Epithelial cell of esophagus (primary cell): ENCODE results near the gene CDK5R1.

Experiments
- DNase-seq: peaks from one replicate; pipeline ENCODE4 v3.0.0; 2010; ENCODE audit warnings: low read depth
- H3K4me3 ChIP-seq: 2 replicates; pipeline ENCODE4 v1.5.1; 2011; ENCODE audit warnings: mild to moderate bottlenecking, low read length, control low read depth
- TF ChIP-seq, protein P1 (sequence below): IDR thresholded peaks from 2 replicates; pipeline ENCODE4 v1.5.1; 2011; ENCODE audit warnings: low read depth, mild to moderate bottlenecking, low read length, control low read depth, inconsistent platforms; ENCODE audit not compliant: insufficient read depth; ENCODE audit errors: missing control alignments

Gene CDK5R1

DNA sequence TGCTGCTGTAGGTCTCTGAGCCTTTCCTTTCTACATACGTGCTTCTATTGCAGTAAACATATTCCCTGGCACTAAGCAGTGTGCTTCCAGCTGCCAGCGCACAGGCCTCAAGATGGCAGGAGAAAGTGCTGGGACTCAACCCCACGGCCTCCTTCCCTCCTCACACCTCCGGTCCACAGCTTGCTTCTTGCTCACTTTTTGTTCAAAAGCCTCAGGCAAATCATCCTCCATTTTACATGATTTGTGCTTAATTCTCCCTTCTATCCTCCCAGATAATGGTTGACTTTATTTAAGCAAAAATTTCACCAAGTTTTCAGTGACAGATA lies 5.4 kb downstream of the CDK5R1 start:
- no peak for DNase-seq
- TF ChIP-seq, protein P1, sequence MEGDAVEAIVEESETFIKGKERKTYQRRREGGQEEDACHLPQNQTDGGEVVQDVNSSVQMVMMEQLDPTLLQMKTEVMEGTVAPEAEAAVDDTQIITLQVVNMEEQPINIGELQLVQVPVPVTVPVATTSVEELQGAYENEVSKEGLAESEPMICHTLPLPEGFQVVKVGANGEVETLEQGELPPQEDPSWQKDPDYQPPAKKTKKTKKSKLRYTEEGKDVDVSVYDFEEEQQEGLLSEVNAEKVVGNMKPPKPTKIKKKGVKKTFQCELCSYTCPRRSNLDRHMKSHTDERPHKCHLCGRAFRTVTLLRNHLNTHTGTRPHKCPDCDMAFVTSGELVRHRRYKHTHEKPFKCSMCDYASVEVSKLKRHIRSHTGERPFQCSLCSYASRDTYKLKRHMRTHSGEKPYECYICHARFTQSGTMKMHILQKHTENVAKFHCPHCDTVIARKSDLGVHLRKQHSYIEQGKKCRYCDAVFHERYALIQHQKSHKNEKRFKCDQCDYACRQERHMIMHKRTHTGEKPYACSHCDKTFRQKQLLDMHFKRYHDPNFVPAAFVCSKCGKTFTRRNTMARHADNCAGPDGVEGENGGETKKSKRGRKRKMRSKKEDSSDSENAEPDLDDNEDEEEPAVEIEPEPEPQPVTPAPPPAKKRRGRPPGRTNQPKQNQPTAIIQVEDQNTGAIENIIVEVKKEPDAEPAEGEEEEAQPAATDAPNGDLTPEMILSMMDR: no peak
- no peak overlapping the region for H3K4me3 ChIP-seq

GRCh38 chr17:32492648-32493289 lies 6.0 kb downstream of the CDK5R1 start:
- DNase-seq: no peak
- no peak overlapping the region for H3K4me3 ChIP-seq
- TF ChIP-seq, protein P1: no peak

DNA sequence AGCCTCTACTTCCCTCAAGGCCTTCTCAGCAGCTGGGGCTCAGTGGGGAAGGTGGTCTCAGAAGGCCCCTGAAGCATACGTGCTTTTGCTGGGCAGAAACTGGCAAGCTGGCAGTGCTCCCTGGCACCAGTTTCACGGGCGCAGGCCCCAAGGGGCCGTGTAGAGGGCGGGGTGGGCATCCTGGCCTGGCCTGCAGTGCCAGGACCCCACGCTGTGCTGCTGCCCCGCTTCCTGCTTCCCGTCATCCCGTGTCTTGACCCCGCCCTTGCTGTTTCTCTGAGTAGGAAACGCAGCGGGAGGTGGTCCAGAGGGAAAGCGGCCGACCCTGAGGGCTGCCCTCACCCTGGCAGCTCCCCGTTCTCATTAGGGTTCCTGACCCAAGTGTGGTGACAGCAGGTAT lies 6.8 kb downstream of the CDK5R1 start:
- DNase-seq: no peak
- H3K4me3 ChIP-seq: no peak overlapping the region
- TF ChIP-seq, protein P1: no peak

DNA sequence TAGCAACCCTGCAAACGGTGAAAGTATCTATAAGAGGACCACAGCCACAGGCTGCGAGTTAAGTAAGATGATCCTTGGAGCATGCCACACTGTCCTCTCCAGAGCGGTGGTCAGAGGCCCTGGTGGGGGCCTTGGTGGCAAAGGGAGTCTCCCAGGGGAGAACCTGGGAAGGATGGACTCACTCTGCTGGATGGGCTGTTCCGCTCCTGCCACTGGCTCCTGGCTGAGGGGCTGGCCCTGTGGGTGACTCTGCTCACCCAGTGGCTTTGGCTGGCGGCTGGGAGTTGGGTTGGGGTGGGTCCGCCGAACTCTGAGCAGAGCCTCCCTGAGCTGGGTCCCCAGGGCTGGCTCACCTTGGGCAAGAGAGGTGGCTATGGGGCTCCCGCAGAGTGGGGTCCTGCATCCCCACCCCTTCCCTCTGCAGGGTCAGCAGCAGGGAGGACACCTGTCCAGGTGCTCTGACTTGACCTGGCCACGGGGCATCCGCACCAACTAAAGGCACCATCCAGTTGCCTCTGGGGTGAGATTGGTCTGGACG lies 7.3 kb downstream of the CDK5R1 start:
- no peak overlapping the region for H3K4me3 ChIP-seq
- no peak for DNase-seq
- TF ChIP-seq, protein P1: no peak

- H3K4me3 ChIP-seq: no peak overlapping the region
- TF ChIP-seq, protein P1: no peak
- no peak for DNase-seq
Measured at GRCh38 chr17:32494621-32495358, 8.0 kb downstream of the CDK5R1 start.

DNA sequence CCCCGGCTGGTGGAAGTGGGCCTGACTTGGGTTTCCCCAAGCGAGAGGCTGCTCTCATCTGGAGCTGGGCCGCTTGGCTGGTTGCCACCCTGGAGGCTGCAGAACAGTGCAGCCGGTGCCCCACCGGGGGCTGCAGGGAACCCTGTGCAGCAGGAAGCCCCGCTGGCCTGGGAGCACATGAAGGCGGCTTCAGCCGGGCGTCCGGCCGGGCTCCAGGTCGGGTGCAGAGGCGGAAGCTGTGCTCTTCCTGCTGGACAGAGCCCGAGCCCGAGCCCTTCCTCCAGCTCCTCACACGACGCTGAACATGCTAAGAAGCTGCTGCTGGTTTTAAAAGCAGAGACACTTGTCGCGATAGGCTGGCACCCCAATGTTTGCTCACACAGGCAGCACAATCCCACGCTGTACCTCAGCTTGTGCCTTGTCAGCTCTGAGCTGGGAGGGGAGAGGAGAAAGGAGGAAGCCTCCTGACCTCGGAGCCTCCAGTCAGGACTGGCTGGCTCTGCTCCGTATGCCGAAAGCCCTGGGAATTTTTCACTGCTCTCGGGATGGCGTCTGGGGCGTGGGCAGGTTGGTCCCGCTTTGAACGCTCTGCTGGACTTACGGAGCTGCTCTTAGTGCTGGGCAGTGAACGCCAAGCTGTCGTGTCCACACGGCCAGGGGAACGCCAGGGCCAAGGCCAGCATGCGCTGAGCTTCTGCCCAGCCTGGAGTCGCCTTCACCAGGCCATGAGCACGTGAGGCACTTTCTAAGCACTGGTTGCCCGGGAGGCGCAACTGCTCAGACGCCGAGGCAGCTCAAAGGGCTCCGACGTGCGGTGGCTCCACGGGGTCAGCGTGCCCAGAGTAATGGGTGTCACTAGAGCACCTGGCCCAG lies 8.8 kb downstream of the CDK5R1 start:
- TF ChIP-seq, protein P1: no peak
- H3K4me3 ChIP-seq: no peak overlapping the region
- DNase-seq: no peak
